Endodermal cell (in vitro differentiated cells): ENCODE results near the gene CDH13. TPM values are rescaled to one million over a fixed set of nuclear protein-coding genes. Genes with fewer than 3 reads are reported as not detected.

Source experiments
- DNase-seq: peaks from one replicate; pipeline ENCODE4 v3.0.0-alpha.2; 2017
- H3K27ac ChIP-seq: 2 replicates; pipeline ENCODE4 v1.5.1; 2013; ENCODE audit warnings: mild to moderate bottlenecking, low read depth, low read length, moderate library complexity
- H3K27me3 ChIP-seq: 2 replicates; pipeline ENCODE4 v1.6.1; 2013; ENCODE audit warnings: mild to moderate bottlenecking, low read length, moderate library complexity; ENCODE audit not compliant: insufficient read depth, control insufficient read depth, poor library complexity, severe bottlenecking
- H3K36me3 ChIP-seq: 2 replicates; pipeline ENCODE4 v1.7.0; 2013; ENCODE audit warnings: mild to moderate bottlenecking, low read length, moderate library complexity; ENCODE audit not compliant: control insufficient read depth, insufficient read depth
- H3K4me1 ChIP-seq: one replicate; pipeline ENCODE4 v1.7.0; 2013; ENCODE audit warnings: low read length; ENCODE audit not compliant: control insufficient read depth, insufficient read depth
- H3K4me3 ChIP-seq: 2 replicates; pipeline ENCODE4 v1.5.1; 2013; ENCODE audit warnings: mild to moderate bottlenecking, low read length, moderate library complexity
- H3K9ac ChIP-seq: 2 replicates; pipeline ENCODE4 v1.6.1; 2013; ENCODE audit warnings: mild to moderate bottlenecking, low read length, moderate library complexity; ENCODE audit not compliant: poor library complexity, severe bottlenecking; ENCODE audit errors: extremely low read depth
- H3K9me3 ChIP-seq: 2 replicates; pipeline ENCODE4 v1.6.1; 2013; ENCODE audit warnings: mild to moderate bottlenecking, low read length, moderate library complexity; ENCODE audit not compliant: control insufficient read depth
- H3K27ac Mint-ChIP-seq: 2 replicates; pipeline ENCODE4 v1.8.0; 2020; ENCODE audit warnings: mixed read lengths
- H3K27me3 Mint-ChIP-seq: 2 replicates; pipeline ENCODE4 v1.8.0; 2021; ENCODE audit warnings: mild to moderate bottlenecking, mixed read lengths; ENCODE audit not compliant: insufficient read depth
- H3K36me3 Mint-ChIP-seq: 2 replicates; pipeline ENCODE4 v1.8.0; 2020; ENCODE audit warnings: low read depth, mixed read lengths
- H3K4me1 Mint-ChIP-seq: 2 replicates; pipeline ENCODE4 v1.8.0; 2020; ENCODE audit warnings: mixed read lengths
- H3K4me3 Mint-ChIP-seq: 2 replicates; pipeline ENCODE4 v1.8.0; 2020; ENCODE audit warnings: mild to moderate bottlenecking, moderate library complexity, mixed read lengths
- H3K9me3 Mint-ChIP-seq: 2 replicates; pipeline ENCODE4 v1.8.0; 2020; ENCODE audit warnings: mild to moderate bottlenecking, mixed read lengths
- WGBS, 2 experiments: methylation state at CpG; one replicate each; pipeline versions ENCODE4 v1.1.5 to v1.1.7; 2013; ENCODE audit warnings: missing lambda C conversion rate in 2 of 2, mixed read lengths in 1 of 2; ENCODE audit not compliant: insufficient coverage in 1 of 2, insufficient read length in 1 of 2; 5-methylcytosine and 5-hydroxymethylcytosine counted together
- total RNA-seq, 2 donors: library from RNA; stranded (reverse); fragmentation: NEBNext Ultra II Directional in 1 of 2; extraction: Animal tissue kit (Norgen Biotek cat#: 25700) in 1 of 2; gene quantifications; 2 replicates in 1 of 2; 3 replicates in 1 of 2; pipeline ENCODE4 v1.2.1, GENCODE V29; 2021
- TF ChIP-seq, protein P1 (sequence below): fragments of 200-600 bp; sonication (generic); conservative IDR thresholded peaks from 2 replicates; pipeline ENCODE4 v1.5.0; 2021; ENCODE audit warnings: antibody characterized with exemption, mild to moderate bottlenecking

The CDH13 gene
- total RNA-seq, 2 donors from 2014 or later = 0.86 to 1.8 TPM

DNA sequence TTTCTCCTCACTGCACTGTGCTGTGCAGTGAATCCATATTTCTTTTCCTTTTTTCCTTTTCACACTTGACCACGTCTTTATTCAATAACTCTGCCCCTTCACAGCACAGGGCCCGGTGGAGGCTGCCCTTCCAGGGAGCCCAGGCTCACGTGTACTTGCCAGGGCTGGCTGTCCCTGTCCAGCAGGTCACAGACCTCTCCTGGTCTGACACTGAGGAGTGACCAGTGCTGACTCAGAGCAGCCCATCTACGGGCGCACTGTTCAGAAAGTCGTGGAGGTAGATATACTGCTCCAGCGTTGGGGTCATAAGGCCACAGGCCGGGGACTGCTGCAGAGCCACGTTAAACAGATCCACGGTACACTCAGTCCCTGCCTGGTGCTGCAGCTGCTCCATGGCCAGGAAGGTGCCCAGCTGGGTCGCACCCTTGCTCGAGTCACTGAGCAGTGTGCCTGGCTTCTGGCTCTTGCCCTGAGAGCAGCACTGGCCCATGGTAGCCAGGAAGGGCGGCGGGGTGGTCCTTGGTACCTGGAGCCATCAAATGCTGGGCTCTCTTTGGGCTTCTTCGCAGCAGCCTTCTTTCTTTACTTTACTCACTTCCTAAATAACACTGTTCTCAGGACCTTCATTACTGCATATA, 531.7 kb downstream of the CDH13 start:
- no peaks in the 10 kb centered on the region for H3K36me3 Mint-ChIP-seq
- no peak for DNase-seq
- H3K4me3 ChIP-seq = no peak overlapping the region
- no peak overlapping the region for H3K27ac Mint-ChIP-seq
- H3K27me3 ChIP-seq = no peaks in the 10 kb centered on the region
- H3K27me3 Mint-ChIP-seq = no peaks in the 10 kb centered on the region
- no peaks in the 10 kb centered on the region for H3K36me3 ChIP-seq
- H3K4me3 Mint-ChIP-seq = no peak overlapping the region
- 92 to 93% methylated on average over 11 to 15 of the region's 15 CpGs for WGBS, 2 experiments
- TF ChIP-seq, protein P1, sequence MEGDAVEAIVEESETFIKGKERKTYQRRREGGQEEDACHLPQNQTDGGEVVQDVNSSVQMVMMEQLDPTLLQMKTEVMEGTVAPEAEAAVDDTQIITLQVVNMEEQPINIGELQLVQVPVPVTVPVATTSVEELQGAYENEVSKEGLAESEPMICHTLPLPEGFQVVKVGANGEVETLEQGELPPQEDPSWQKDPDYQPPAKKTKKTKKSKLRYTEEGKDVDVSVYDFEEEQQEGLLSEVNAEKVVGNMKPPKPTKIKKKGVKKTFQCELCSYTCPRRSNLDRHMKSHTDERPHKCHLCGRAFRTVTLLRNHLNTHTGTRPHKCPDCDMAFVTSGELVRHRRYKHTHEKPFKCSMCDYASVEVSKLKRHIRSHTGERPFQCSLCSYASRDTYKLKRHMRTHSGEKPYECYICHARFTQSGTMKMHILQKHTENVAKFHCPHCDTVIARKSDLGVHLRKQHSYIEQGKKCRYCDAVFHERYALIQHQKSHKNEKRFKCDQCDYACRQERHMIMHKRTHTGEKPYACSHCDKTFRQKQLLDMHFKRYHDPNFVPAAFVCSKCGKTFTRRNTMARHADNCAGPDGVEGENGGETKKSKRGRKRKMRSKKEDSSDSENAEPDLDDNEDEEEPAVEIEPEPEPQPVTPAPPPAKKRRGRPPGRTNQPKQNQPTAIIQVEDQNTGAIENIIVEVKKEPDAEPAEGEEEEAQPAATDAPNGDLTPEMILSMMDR = no peak
- peaks cover 6% of the 10 kb centered on the region for H3K9me3 ChIP-seq
- peaks cover 3% of the 10 kb centered on the region for H3K4me1 Mint-ChIP-seq
- no peaks in the 10 kb centered on the region for H3K4me1 ChIP-seq
- no peaks in the 10 kb centered on the region for H3K9me3 Mint-ChIP-seq
- no peak overlapping the region for H3K27ac ChIP-seq
- H3K9ac ChIP-seq = no peak overlapping the region

DNA sequence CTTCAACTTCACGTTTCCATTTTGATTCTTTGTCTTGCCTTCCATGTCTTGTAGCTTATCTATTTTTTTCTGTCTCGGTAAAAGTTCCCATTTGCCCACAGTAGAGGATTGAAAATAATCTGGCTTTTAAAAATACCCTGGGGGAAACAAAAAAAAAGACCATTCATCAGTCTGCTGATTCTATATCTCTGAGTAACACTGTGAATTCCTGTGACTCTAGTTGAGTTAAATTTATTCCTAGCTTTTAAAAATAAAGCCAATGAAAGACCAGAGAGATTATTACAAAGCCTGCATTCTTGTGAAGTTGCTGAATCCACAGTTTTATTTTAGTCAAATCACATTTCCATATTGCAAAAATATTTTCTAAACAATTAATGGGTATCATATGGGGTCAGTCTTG, 532.3 kb downstream of the CDH13 start:
- no peak overlapping the region for H3K4me3 Mint-ChIP-seq
- H3K27ac ChIP-seq = no peak overlapping the region
- no peaks in the 10 kb centered on the region for H3K27me3 Mint-ChIP-seq
- no peak for DNase-seq
- no peak overlapping the region for H3K9ac ChIP-seq
- H3K27me3 ChIP-seq = no peaks in the 10 kb centered on the region
- H3K36me3 ChIP-seq = no peaks in the 10 kb centered on the region
- H3K9me3 ChIP-seq = peaks cover under 1% of the 10 kb centered on the region
- H3K4me3 ChIP-seq = no peak overlapping the region
- 71 to 100% methylated on average over 1 to 2 of the region's 2 CpGs for WGBS, 2 experiments
- H3K4me1 ChIP-seq = no peaks in the 10 kb centered on the region
- peaks cover 3% of the 10 kb centered on the region for H3K4me1 Mint-ChIP-seq
- no peaks in the 10 kb centered on the region for H3K9me3 Mint-ChIP-seq
- H3K27ac Mint-ChIP-seq = no peak overlapping the region
- H3K36me3 Mint-ChIP-seq = no peaks in the 10 kb centered on the region
- TF ChIP-seq, protein P1 = no peak

DNA sequence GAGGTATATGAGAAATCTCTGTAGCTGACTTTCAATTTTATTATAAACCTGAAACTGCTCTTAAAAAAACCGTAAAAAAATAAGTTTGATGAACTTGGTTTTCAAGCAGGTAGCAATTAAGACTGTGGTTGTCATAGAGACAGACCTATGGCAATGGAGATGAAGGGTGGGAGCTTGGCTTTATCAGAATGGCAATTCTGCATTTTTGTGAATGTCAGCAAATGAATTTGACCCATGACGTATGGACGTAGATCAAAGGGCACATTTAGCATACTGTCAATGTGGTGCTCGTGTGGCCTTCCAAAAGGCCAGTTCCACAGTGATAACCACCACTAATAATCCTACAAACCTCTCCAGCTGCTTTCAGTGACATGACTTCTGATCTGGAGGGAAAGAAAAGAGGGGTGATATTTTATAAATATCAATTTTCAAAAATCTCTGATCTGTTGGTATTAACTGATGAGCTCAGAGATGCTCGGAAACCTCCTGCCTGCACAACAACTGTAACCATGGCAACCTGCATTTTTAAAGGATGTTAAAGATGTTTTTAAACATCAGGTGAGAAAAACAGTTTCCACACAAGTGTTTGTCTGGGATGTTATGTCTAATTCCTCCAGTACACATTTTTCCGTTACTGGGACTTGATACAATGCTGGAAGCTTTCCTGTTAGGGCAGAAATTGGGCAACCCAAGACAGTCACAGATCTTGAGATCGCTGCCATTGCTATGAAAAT, 533.7 kb downstream of the CDH13 start:
- H3K9ac ChIP-seq = no peak overlapping the region
- H3K27ac Mint-ChIP-seq = no peak overlapping the region

More for the DNA sequence above, 533.7 kb downstream of the CDH13 start:
- no peaks in the 10 kb centered on the region for H3K36me3 Mint-ChIP-seq
- Histone ChIP-seq H3K4me1 (no peaks in the 10 kb centered on the region), H3K27me3 (no peaks in the 10 kb centered on the region), H3K4me3 (no peak overlapping the region), H3K36me3 (no peaks in the 10 kb centered on the region), H3K27ac (no peak overlapping the region), H3K9me3 (no peaks in the 10 kb centered on the region)
- TF ChIP-seq, protein P1 = no peak
- H3K4me3 Mint-ChIP-seq = no peak overlapping the region
- peaks cover 3% of the 10 kb centered on the region for H3K4me1 Mint-ChIP-seq
- no peak for DNase-seq
- H3K9me3 Mint-ChIP-seq = no peaks in the 10 kb centered on the region
- H3K27me3 Mint-ChIP-seq = no peaks in the 10 kb centered on the region
- WGBS, 2 experiments = 77 to 90% methylated on average over 5 to 7 of the region's 7 CpGs
